ENCODE results near the gene GSDME. TPM values are rescaled to one million over a fixed set of nuclear protein-coding genes. Genes with fewer than 3 reads are reported as not detected.
A peak's percentile ranks its signal among the peaks of the same experiment; 100 is the strongest.

GSDME gene
- total RNA-seq, 1 donor = 70.8 TPM

DNA sequence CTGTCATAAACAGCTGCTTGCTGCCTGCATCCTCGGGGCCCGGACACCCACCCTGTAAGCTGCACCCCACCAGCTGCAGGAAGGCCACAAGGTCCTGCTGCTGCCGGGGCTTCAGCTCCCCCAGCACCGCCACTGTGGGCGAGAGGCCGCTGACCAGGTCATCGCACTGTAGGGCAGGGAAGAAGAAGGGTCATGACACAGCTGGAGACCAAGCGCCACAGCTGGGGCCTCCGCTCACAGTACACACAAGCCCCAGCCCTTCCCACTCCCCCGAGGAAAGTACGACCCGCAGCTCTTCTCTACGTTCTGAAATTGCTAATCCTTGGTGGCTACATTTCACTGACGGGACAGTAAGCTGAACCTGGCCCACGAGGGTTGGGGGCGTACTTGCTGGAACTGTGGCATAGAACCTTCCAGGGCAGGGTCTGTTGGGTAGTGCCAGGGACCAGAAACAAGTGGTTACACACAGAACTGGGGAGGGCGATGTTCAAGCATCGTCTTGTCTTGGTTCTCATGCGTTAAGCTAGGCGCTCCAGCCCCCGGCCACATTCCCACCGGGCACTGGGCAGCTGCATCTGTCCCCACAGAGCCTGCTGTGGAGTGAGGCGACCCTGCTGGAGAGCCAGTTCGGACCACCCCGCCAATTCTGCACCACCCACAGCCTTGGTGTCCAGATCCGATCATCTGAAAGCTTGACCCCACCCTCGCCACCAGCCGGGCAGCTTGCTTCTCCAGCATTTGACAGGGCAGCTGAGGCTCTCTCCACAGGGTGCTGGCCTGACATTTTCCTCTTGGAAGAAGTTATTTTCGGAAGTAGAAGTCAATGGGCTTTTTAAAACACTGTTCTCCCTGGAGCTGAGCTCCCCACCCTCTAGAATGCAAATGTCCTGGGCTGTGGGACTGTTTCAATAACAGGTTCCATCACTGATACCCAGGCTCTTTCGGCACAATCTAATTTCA, 50.8 kb downstream of the GSDME start:
- TF ChIP-seq, protein P1, sequence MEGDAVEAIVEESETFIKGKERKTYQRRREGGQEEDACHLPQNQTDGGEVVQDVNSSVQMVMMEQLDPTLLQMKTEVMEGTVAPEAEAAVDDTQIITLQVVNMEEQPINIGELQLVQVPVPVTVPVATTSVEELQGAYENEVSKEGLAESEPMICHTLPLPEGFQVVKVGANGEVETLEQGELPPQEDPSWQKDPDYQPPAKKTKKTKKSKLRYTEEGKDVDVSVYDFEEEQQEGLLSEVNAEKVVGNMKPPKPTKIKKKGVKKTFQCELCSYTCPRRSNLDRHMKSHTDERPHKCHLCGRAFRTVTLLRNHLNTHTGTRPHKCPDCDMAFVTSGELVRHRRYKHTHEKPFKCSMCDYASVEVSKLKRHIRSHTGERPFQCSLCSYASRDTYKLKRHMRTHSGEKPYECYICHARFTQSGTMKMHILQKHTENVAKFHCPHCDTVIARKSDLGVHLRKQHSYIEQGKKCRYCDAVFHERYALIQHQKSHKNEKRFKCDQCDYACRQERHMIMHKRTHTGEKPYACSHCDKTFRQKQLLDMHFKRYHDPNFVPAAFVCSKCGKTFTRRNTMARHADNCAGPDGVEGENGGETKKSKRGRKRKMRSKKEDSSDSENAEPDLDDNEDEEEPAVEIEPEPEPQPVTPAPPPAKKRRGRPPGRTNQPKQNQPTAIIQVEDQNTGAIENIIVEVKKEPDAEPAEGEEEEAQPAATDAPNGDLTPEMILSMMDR (IDR thresholded peaks at IDR 0.05; ENCODE audit: insufficient read depth, low read depth, low read length) = no peak
- H3K4me3 ChIP-seq (ENCODE audit: low read depth, low read length) = no peak overlapping the region
- no peak for DNase-seq (ENCODE audit: low read depth)

DNA sequence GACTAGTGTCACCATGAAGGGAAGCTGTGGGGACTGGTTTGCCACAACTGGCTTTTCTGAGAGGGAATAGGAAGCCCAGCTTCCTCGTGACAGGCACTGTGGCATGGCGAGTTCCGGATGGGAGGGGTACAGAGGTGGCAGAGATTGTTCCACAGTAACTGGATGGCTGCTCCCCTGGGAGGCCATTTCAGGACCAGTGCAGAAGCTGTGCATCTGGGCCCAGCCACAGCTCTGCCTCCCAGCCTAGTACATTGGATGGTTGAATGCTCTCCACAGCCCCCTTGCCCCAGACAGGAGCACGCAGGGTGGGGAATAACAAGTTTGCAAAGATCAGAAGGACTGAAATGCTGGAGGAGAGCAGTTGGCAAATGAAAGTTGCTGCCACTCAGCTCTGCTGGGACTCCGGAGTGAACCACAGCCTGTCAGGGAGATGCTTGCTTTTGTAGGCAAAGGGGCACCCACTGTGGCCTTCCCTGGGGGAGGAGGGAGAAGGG, 51.8 kb downstream of the GSDME start:
- no peak for DNase-seq (ENCODE audit: low read depth)
- no peak overlapping the region for H3K4me3 ChIP-seq (ENCODE audit: low read depth, low read length)
- TF ChIP-seq, protein P1 (IDR thresholded peaks at IDR 0.05; ENCODE audit: insufficient read depth, low read depth, low read length) = no peak

DNA sequence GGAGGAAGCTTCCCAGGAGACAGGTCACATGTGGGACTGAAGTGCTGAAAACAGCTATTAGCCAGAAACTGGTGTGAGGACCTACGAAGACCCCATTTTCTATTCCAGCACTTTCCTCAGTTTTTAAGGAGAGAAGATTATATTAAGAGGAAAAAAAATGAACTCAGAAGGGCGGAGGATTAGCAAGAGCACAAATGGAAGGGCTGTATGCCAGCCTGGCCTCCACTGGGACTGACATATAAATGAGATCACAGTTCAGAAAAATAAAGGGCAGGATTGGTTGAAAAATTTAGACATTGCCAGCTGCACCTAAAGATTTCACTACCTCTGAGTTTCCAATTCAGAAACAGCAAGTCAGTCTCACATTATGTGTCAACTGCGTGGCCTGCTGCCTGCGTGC, 53.0 kb downstream of the GSDME start:
- DNase-seq (ENCODE audit: low read depth) = no peak
- H3K4me3 ChIP-seq (ENCODE audit: low read depth, low read length) = no peak overlapping the region
- TF ChIP-seq, protein P1 (IDR thresholded peaks at IDR 0.05; ENCODE audit: insufficient read depth, low read depth, low read length) = no peak

DNA sequence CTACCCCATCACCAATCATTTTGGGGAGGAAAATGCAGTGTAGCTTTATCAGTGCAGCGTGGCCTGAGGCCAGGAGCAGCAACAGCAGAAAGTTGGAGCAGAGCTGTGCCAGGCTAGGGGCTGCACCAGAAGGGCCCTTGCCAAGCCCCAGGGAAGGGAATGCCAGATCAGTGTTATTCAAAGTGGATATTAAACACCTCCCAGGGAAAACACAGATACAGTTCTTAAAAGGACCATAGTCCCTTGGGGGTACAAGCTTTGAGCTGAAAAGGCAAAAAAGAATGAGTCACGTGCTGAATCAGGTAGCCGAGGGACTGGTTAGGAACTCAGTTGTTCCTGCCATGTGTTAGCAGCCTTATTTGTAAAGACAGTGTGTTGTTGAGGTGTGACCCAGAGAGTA, 54.0 kb downstream of the GSDME start:
- DNase-seq (ENCODE audit: low read depth) = no peak
- TF ChIP-seq, protein P1 (IDR thresholded peaks at IDR 0.05; ENCODE audit: insufficient read depth, low read depth, low read length) = no peak
- H3K4me3 ChIP-seq (ENCODE audit: low read depth, low read length) = no peak overlapping the region

DNA sequence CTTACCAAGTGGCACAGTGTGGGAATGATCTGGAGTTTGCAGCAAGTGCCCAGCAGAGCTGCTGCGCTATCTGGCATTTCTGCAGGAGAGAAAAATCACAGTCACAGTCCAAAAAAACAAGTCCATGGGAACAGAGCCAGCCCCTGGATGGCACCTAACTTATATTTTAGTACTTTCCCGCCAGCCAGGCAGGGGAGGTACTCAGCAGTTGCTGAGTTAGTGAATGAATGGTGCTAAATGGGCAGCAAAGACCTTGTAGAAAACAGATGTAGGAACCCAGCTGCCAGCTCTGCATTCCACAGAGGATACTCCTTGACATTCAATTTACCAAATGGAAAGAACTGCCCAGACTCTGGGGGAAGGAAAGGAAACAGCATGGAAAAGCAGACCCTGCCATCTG, 54.5 kb downstream of the GSDME start:
- no peak overlapping the region for H3K4me3 ChIP-seq (ENCODE audit: low read depth, low read length)
- TF ChIP-seq, protein P1 (IDR thresholded peaks at IDR 0.05; ENCODE audit: insufficient read depth, low read depth, low read length) = no peak
- no peak for DNase-seq (ENCODE audit: low read depth)

DNA sequence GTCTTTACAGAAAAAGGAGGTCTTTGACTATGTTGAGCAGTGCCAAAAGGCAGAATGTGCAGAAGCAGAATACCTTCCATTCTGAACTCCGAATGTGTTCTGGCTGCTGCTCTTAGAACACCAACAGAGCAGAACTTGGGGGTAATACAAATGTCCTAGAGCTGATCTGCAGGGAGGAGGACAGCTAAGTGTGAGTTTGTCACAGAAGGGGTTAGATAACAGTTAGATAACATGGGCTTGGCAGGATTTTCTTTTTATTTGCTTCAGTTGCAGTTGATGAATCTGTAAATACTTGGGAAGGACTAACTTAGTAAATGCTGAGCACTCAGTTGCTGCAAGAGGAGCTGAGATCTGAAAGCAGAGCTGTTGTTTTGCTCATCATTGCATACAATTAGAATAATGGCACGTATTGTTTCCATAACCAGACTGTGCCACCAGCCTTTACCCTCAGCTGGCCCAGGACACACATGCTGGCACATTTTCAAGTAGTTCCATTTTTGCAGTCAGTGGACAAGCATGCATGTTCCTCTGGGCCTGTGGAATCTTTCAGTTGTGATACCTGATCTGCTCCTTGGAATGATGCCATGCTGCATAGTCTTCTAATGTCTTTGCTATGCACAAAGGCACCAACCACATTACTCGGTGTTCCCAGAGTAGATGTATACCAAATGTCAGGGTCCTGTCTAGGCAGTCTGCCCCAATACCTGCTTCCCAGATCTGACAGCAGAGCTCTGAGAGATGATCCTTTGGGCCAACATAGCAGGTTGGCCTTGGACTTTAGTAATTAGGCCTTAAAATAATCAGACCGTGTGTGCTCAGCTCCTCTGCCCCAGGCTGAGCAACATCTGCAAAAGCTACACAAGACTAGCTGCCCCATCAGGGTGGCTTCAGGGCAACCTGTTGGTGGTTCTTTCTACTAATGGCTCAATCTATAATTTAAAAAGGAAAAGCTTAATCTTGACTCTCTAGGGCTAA, 55.7 kb downstream of the GSDME start:
- DNase-seq (ENCODE audit: low read depth) = peak; percentile 68
- TF ChIP-seq, protein P1 (IDR thresholded peaks at IDR 0.05; ENCODE audit: insufficient read depth, low read depth, low read length) = no peak
- no peak overlapping the region for H3K4me3 ChIP-seq (ENCODE audit: low read depth, low read length)

Measured in fibroblast of villous mesenchyme (primary cell).